Neural progenitor cell (in vitro differentiated cells): ENCODE results near the gene INAFM1.

Source experiments
- EZH2 ChIP-seq: fragments of 200-600 bp; sonication (generic); IDR thresholded peaks from 2 replicates; pipeline ENCODE4 v1.6.1; 2017; ENCODE audit warnings: antibody characterized with exemption, mild to moderate bottlenecking, moderate library complexity
- TF ChIP-seq, protein P1 (sequence below): fragments of 200-600 bp; sonication (generic); IDR thresholded peaks from 2 replicates; pipeline ENCODE4 v1.5.1; 2017; ENCODE audit warnings: antibody characterized with exemption, mild to moderate bottlenecking

DNA sequence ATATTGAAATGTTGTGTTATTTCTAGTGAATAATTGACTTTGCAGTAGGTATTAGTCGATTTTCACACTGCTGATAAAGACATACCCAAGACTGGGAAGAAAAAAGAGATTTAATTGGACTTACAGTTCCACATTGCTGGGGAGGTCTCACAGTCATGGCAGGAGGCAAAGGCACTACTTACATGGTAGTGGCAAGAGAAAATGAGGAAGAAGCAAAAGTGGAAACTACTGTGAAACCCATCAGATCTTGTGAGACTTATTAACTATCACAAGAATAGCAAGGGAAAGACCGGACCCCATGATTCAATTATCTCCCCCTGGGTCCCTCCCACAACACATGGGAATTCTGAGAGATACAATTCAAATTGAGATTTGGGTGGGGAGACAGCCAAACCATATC, 47.4 kb downstream of the INAFM1 start:
- TF ChIP-seq, protein P1, sequence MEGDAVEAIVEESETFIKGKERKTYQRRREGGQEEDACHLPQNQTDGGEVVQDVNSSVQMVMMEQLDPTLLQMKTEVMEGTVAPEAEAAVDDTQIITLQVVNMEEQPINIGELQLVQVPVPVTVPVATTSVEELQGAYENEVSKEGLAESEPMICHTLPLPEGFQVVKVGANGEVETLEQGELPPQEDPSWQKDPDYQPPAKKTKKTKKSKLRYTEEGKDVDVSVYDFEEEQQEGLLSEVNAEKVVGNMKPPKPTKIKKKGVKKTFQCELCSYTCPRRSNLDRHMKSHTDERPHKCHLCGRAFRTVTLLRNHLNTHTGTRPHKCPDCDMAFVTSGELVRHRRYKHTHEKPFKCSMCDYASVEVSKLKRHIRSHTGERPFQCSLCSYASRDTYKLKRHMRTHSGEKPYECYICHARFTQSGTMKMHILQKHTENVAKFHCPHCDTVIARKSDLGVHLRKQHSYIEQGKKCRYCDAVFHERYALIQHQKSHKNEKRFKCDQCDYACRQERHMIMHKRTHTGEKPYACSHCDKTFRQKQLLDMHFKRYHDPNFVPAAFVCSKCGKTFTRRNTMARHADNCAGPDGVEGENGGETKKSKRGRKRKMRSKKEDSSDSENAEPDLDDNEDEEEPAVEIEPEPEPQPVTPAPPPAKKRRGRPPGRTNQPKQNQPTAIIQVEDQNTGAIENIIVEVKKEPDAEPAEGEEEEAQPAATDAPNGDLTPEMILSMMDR: no peak
- no peak for TF ChIP-seq EZH2
